Heart left ventricle (tissue), 16 donors: Measurements from ENCODE around the gene INPP4B. TPM values are rescaled to one million over a fixed set of nuclear protein-coding genes. Genes with fewer than 3 reads are reported as not detected.
A peak's percentile ranks its signal among the peaks of the same experiment; 100 is the strongest.

Source experiments
- ATAC-seq, 4 donors: fragments of 200-7000 bp; cut with Tn5 transposase; one replicate each; pipeline ENCODE4 v1.9.1; 2020 to 2022; ENCODE audit warnings: moderate library complexity in 4 of 4, mild to moderate bottlenecking in 3 of 4, moderate number of reproducible peaks in 1 of 4
- DNase-seq, 5 donors: peaks; one replicate each; pipeline ENCODE4 v3.0.0-alpha.2; 2020
- H3K27ac ChIP-seq, 12 donors: fragments of 200-600 bp; sonication (generic) in 4 of 12; one replicate each; pipeline versions ENCODE4 v1.5.0 to v1.8.0; 2016 to 2022; ENCODE audit warnings: mild to moderate bottlenecking in 2 of 12
- H3K27me3 ChIP-seq, 9 donors: fragments of 200-600 bp; sonication (generic) in 2 of 9; one replicate each; pipeline versions ENCODE4 v1.5.1 to v1.8.0; 2016 to 2022; ENCODE audit warnings: mild to moderate bottlenecking in 3 of 9
- H3K36me3 ChIP-seq, 9 donors: fragments of 200-600 bp; sonication (generic) in 2 of 9; one replicate each; pipeline versions ENCODE4 v1.5.0 to v1.8.0; 2018 to 2022; ENCODE audit warnings: mild to moderate bottlenecking in 2 of 9
- H3K4me1 ChIP-seq, 12 donors: fragments of 200-600 bp; sonication (generic) in 4 of 12; one replicate each; pipeline versions ENCODE4 v1.5.0 to v1.8.0; 2016 to 2022; ENCODE audit warnings: mild to moderate bottlenecking in 3 of 12
- H3K4me3 ChIP-seq, 12 donors: fragments of 200-600 bp; sonication (generic) in 4 of 12; one replicate each; pipeline versions ENCODE4 v1.5.0 to v1.8.0; 2017 to 2022; ENCODE audit warnings: mild to moderate bottlenecking in 9 of 12, moderate library complexity in 4 of 12
- H3K9me3 ChIP-seq, 12 donors: fragments of 200-600 bp; sonication (generic) in 4 of 12; one replicate each; pipeline versions ENCODE4 v1.5.0 to v1.8.0; 2016 to 2022; ENCODE audit warnings: mild to moderate bottlenecking in 1 of 12
- CTCF ChIP-seq, 12 donors: fragments of 200-600 bp; sonication (generic) in 4 of 12; IDR thresholded peaks; one replicate each; pipeline versions ENCODE4 v1.5.0 to v1.8.0; 2018 to 2022; ENCODE audit warnings: antibody characterized with exemption in 12 of 12, mild to moderate bottlenecking in 5 of 12
- POLR2A ChIP-seq, 2 donors: fragments of 450-650 bp; IDR thresholded peaks; one replicate each; pipeline ENCODE4 v1.6.1; 2017; ENCODE audit warnings: antibody characterized with exemption in 2 of 2, mild to moderate bottlenecking in 2 of 2, moderate library complexity in 2 of 2
- WGBS, 4 donors: extraction: QIAGEN DNeasy Blood & Tissue Kit in 2 of 4; methylation state at CpG; one replicate each; pipeline versions ENCODE4 v1.1.5 to v1.1.7; 2013 to 2018; 5-methylcytosine and 5-hydroxymethylcytosine counted together
- intact Hi-C, 10 donors: fragments of 100-400 bp; cut with DNase I; formaldehyde crosslinking; loops; one replicate each; pipeline versions ENCODE4 v1.11.1 to v1.14.2; 2022
- polyA plus RNA-seq, 2 donors: library from polyadenylated mRNA; stranded (reverse); fragments of 200-250 nt; gene quantifications; one replicate each; pipeline ENCODE4 v1.2.3, GENCODE V29; 2013
- total RNA-seq, 9 donors: library from RNA; depleted of rRNA in 2 of 9; stranded (reverse); fragments of >200 nt in 2 of 9; fragmentation: NEBNext Ultra II Directional in 3 of 9; extraction: Animal tissue kit (Norgen Biotek cat#: 25700) in 3 of 9; gene quantifications; one replicate each; pipeline versions ENCODE4 v1.1.0 to v1.2.4, GENCODE V29; 2016 to 2023
- donor health status: ischemic (EF 13 %, LVEDD 7.1; RV severe dilation, severe dysfunction).
- donor health status: healthy with polysubstance abuse.
- donor health status: DM: no; HTN: yes; CAD: no.
- donor health status: DM: no; HTN: no; CAD: no.
- donor health status: ischemic (EF 25% LVEDD 6.9; RV normal size, moderate dysfunction).
- donor health status: ischemic (EF 25% LVEDD 5.7; RV mildly dilated, moderate dysfunction).
- donor health status: healthy.
- donor health status: DM: yes; HTN: yes; CAD: no.
- donor health status: ischemic (EF 35%, LVEDD 5.7; RV mildly dilated, moderate dysfunction).
- donor health status: nonischemic (EF 11% LVEDD 7.7; RV severe dilation, severe dysfunction).
- donor health status: DM: yes; HTN: yes; CAD: no.
- donor health status: PGD.
- donor health status: ischemic (EF 29% LVEDD 5.4; RV normal size, mild dysfunction).
- donor health status: nonischemic (EF 23%, LVEDD 6.1; RV moderate dilation, normal function).

The INPP4B gene
- total and polyA plus RNA-seq, 11 donors: 5.5 to 128 (median 39.1) TPM

- DNase-seq: no peak
- H3K27ac ChIP-seq: no peak overlapping the region
- H3K9me3 ChIP-seq: no peaks in the 10 kb centered on the region
- no peaks in the 10 kb centered on the region for H3K27me3 ChIP-seq
- no peak overlapping the region for H3K4me3 ChIP-seq
- TF ChIP-seq CTCF (IDR thresholded peaks at IDR 0.05) (no peak), POLR2A (IDR thresholded peaks at IDR 0.05) (no peak)
- H3K36me3 ChIP-seq: peaks cover 0 to 6% (median 0%) of the 10 kb centered on the region in 9 donors
- intact Hi-C loops: loop anchor here in 1 of 10 donors (10.0 kb wide), 1 partner anchor 537 kb away; the partner anchor contains the start of gene INPP4B
- peaks cover 0 to 26% (median 2%) of the 10 kb centered on the region in 12 donors for H3K4me1 ChIP-seq
- ATAC-seq: peak in 1 of 4 donors; percentile 50
- 63 to 82% (median 71%) methylated on average over 2 of the region's 2 CpGs for WGBS, 4 donors
Measured at GRCh38 chr4:142307857-142308256, 538.2 kb downstream of the INPP4B start.

- H3K4me1 ChIP-seq: peaks cover 0 to 10% (median 0%) of the 10 kb centered on the region in 12 donors
- 81 to 90% (median 88%) methylated on average over 4 of the region's 4 CpGs for WGBS, 4 donors
- H3K27me3 ChIP-seq: no peaks in the 10 kb centered on the region
- H3K9me3 ChIP-seq: no peaks in the 10 kb centered on the region
- DNase-seq (no peak), ATAC-seq (no peak)
- TF ChIP-seq CTCF (IDR thresholded peaks at IDR 0.05) (no peak), POLR2A (IDR thresholded peaks at IDR 0.05) (no peak)
- H3K36me3 ChIP-seq: no peaks in the 10 kb centered on the region
- no peak overlapping the region for H3K4me3 ChIP-seq
- H3K27ac ChIP-seq: no peak overlapping the region
- intact Hi-C loops: loop anchor here in 1 of 10 donors (10.0 kb wide), 1 partner anchor 427 kb away; no protein-coding TSS in a partner anchor
Measured at GRCh38 chr4:142297313-142297712, 548.8 kb downstream of the INPP4B start.

- DNase-seq (no peak), ATAC-seq (no peak)
- Histone ChIP-seq H3K9me3 (peaks cover 0 to 6% (median 0%) of the 10 kb centered on the region in 12 donors), H3K36me3 (no peaks in the 10 kb centered on the region), H3K27me3 (no peaks in the 10 kb centered on the region), H3K27ac (no peak overlapping the region), H3K4me1 (peaks cover 0 to 11% (median 0%) of the 10 kb centered on the region in 12 donors), H3K4me3 (no peak overlapping the region)
- TF ChIP-seq CTCF (IDR thresholded peaks at IDR 0.05): no peak
- no peak for TF ChIP-seq POLR2A (IDR thresholded peaks at IDR 0.05)
- intact Hi-C loops: loop anchor here in 1 of 10 donors (10.0 kb wide), 1 partner anchor 431 kb away; no protein-coding TSS in a partner anchor
- 81 to 90% (median 89%) methylated on average over 4 of the region's 4 CpGs for WGBS, 4 donors
Measured at GRCh38 chr4:142293536-142293935, 552.6 kb downstream of the INPP4B start.

- TF ChIP-seq POLR2A (IDR thresholded peaks at IDR 0.05) (no peak), CTCF (IDR thresholded peaks at IDR 0.05) (no peak)
- H3K9me3 ChIP-seq: peaks cover 0 to 6% (median 0%) of the 10 kb centered on the region in 12 donors
Measured at GRCh38 chr4:142292231-142292630, 553.9 kb downstream of the INPP4B start.

More at GRCh38 chr4:142292231-142292630, 553.9 kb downstream of the INPP4B start:
- no peak overlapping the region for H3K27ac ChIP-seq
- H3K4me3 ChIP-seq: no peak overlapping the region
- H3K27me3 ChIP-seq: no peaks in the 10 kb centered on the region
- WGBS, 4 donors: 36 to 44% (median 41%) methylated on average over 2 of the region's 2 CpGs
- peaks cover 0 to 11% (median 0%) of the 10 kb centered on the region in 12 donors for H3K4me1 ChIP-seq
- H3K36me3 ChIP-seq: no peaks in the 10 kb centered on the region
- intact Hi-C loops: loop anchor here in 1 of 10 donors (10.0 kb wide), 1 partner anchor 433 kb away; no protein-coding TSS in a partner anchor
- no peak for ATAC-seq
- no peak for DNase-seq
